Fibroblast of the conjunctiva (primary cell): Measurements from ENCODE around the gene MRPL34.
"Not testable (repeated sequence)": the region's sequence is repeated elsewhere in the genome, so short reads cannot be mapped to it uniquely, and the experiment has no call there.

Source experiments
- DNase-seq: peaks from one replicate; pipeline ENCODE4 v3.0.0-alpha.2; 2010; ENCODE audit warnings: low read depth

The MRPL34 gene

GRCh38 chr19:17305517-17306284, at the start of gene MRPL34:
Gene MRPL34 (plus strand): TSS chr19:17305872. CDS start chr19:17305893, 21 bp downstream.
- peak; percentile 99 for DNase-seq

GRCh38 chr19:17256130-17256529, 49.5 kb upstream of the MRPL34 start:
- no peak for DNase-seq

- no peak for DNase-seq
These were observed 46.4 kb upstream of the MRPL34 start for GRCh38 chr19:17259118-17259780.

GRCh38 chr19:17259934-17260333, 45.7 kb upstream of the MRPL34 start:
- DNase-seq = no peak

- peak; percentile 38 for DNase-seq
These were observed 44.8 kb upstream of the MRPL34 start for GRCh38 chr19:17260842-17261325.

- no peak for DNase-seq
These were observed 43.1 kb upstream of the MRPL34 start for GRCh38 chr19:17262557-17262956.

GRCh38 chr19:17263712-17264640, 41.7 kb upstream of the MRPL34 start:
- no peak for DNase-seq

GRCh38 chr19:17264641-17264979, 41.1 kb upstream of the MRPL34 start, which contains the start of gene USHBP1:
Gene USHBP1 (minus strand): TSS chr19:17264745. CDS start chr19:17264299, 446 bp downstream.
- DNase-seq = no peak

- DNase-seq = no peak
These were observed 39.6 kb upstream of the MRPL34 start for GRCh38 chr19:17266026-17266425.

GRCh38 chr19:17266589-17266974, 39.1 kb upstream of the MRPL34 start:
- no peak for DNase-seq

- peak; percentile 99 for DNase-seq
These were observed 38.5 kb upstream of the MRPL34 start, which contains the start of gene BABAM1 for GRCh38 chr19:17266975-17267788. Gene BABAM1 (plus strand): TSS chr19:17267443. CDS start chr19:17268807, 1,364 bp downstream.

- DNase-seq = no peak
These were observed 36.9 kb upstream of the MRPL34 start for GRCh38 chr19:17268754-17269153.

GRCh38 chr19:17274892-17275291, 30.8 kb upstream of the MRPL34 start:
- not testable (repeated sequence) for DNase-seq

GRCh38 chr19:17275441-17276175, 30.1 kb upstream of the MRPL34 start:
- DNase-seq = no peak

GRCh38 chr19:17279436-17279835, 26.2 kb upstream of the MRPL34 start:
- no peak for DNase-seq

- no peak for DNase-seq
These were observed 24.0 kb upstream of the MRPL34 start, which contains the start of gene ANKLE1 for GRCh38 chr19:17281391-17282304. Gene ANKLE1 (plus strand): TSS chr19:17281901. CDS start chr19:17281921, 20 bp downstream.

- DNase-seq = peak; percentile 49
These were observed 23.1 kb upstream of the MRPL34 start for GRCh38 chr19:17282488-17283125.

GRCh38 chr19:17283504-17283996, 22.1 kb upstream of the MRPL34 start:
- DNase-seq = no peak
